GM12891 (cell line): ENCODE measurements around the gene FSHR.

Experiments
- PAX5 ChIP-seq: IDR thresholded peaks from 2 replicates; pipeline ENCODE4 v1.6.1; 2011; ENCODE audit warnings: low read length, moderate library complexity, mild to moderate bottlenecking; ENCODE audit not compliant: insufficient read depth, severe bottlenecking
- POLR2A ChIP-seq: IDR thresholded peaks from 2 replicates; pipeline ENCODE4 v1.6.1; 2011; ENCODE audit warnings: low read depth, low read length, control low read depth
- POLR2AphosphoS5 ChIP-seq: IDR thresholded peaks from 2 replicates; pipeline ENCODE4 v1.6.1; 2011; ENCODE audit warnings: low read depth, low read length, control low read depth
- POU2F2 ChIP-seq: IDR thresholded peaks from 2 replicates; pipeline ENCODE4 v1.6.1; 2011; ENCODE audit warnings: low read depth, mild to moderate bottlenecking, control low read depth, low read length, moderate library complexity
- SPI1 ChIP-seq: IDR thresholded peaks from 2 replicates; pipeline ENCODE4 v1.6.1; 2011; ENCODE audit warnings: low read depth, low read length, control low read depth
- TAF1 ChIP-seq: IDR thresholded peaks from 2 replicates; pipeline ENCODE4 v1.6.1; 2011; ENCODE audit warnings: low read depth, low read length, control low read depth

DNA sequence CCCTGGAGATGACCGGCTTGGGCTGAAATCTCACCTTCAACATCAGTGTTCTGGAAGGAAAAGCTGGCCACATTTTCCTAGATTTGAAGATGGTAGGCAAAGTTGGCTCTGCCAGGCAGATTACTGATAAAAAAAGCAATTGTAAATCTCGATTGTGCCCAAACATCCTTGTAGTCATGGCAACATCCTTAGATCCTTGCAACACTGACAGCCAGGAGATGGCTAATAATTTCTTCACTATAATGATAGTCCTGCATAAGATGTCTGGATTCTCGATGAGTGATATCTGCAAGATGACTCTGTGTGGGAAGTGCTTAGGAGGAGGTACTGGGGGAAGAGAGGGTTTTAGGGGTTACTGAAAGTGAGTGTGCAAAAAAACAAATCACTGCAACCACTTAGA, 149.1 kb downstream of the FSHR start:
- no peak for TF ChIP-seq POLR2AphosphoS5
- no peak for TF ChIP-seq POLR2A
- TF ChIP-seq SPI1: no peak
- no peak for TF ChIP-seq TAF1
- no peak for TF ChIP-seq POU2F2
- no peak for TF ChIP-seq PAX5
